ENCODE data around the gene MAPK8IP3.

DNA sequence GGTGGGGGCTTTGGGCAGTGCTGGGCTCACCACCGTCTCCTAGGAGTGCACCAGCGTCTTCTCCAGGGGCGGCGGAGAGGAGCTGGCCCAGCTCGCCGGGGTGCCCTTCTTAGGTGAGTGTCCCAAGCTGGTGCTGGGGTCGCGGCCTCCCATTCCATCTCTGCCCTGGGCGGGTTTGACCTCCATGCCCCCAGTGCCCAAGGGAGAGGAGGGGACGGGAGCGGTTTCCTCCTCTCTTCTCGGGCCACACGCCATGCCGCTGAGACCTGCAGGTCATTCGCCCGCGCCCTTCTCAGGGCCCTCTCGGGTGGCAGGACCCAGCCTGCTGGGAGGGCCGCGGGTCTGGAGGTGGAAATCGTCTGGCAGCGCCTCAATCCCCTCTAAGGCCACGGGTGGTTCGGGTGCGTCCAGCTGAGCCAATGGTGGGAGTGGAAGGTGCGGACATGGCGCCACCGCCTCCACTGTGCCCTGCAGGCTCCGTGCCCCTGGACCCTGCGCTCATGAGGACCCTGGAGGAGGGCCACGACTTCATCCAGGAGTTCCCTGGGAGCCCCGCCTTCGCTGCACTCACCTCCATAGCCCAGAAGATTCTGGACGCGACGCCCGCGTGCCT lies 82.2 kb downstream of the MAPK8IP3 start:
- no peak for TF ChIP-seq POLR2A (IDR thresholded peaks at IDR 0.05; ENCODE audit: low read length)
- TF ChIP-seq GATA1 (IDR thresholded peaks at IDR 0.05; ENCODE audit: low read depth, low read length) = no peak

Data from erythroblast (primary cell).